ENCODE measurements around the gene SMDT1. TPM values are rescaled to one million over a fixed set of nuclear protein-coding genes. Genes with fewer than 3 reads are reported as not detected.

SMDT1 gene, protein sequence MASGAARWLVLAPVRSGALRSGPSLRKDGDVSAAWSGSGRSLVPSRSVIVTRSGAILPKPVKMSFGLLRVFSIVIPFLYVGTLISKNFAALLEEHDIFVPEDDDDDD
- total RNA-seq (2014; rRNA removed; shearing (Covaris generic)), result 4.0 and 7.1 TPM in 2 replicates

GRCh38 chr22:42079319-42080251 is at the start of gene SMDT1:
Gene SMDT1, plus strand, starts transcription at chr22:42079700. Its CDS starts 69 bp downstream, at chr22:42079769.
- DNase-seq (ENCODE audit: low spot score), result peak; percentile 96

- no peak for DNase-seq (ENCODE audit: low spot score)
These were observed 46.0 kb upstream of the SMDT1 start for GRCh38 chr22:42033263-42034181.

- no peak for DNase-seq (ENCODE audit: low spot score)
These were observed 44.2 kb upstream of the SMDT1 start for GRCh38 chr22:42035256-42035655.

- no peak for DNase-seq (ENCODE audit: low spot score)
These were observed 40.2 kb upstream of the SMDT1 start for GRCh38 chr22:42039271-42039670.

DNA sequence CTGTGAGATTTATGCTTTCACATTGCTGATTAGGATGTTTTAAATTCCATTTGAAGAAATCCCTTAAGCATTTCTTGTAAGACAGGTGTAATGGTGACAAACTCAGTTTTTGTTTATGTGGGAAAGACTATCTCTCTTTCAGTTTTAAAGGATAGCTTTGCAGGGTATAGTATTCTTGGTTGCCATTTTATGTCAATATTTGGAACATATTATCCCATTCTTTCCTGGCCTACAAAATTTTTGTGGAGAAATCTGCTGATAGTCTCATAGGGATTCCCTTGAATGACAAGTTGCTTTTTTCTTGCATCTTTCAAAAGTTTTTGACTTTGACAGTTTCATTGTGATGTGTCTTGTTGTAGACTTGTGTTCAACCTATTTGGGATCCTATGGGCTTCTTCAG is 37.7 kb upstream of the SMDT1 start:
- no peak for DNase-seq (ENCODE audit: low spot score)

- DNase-seq (ENCODE audit: low spot score), result no peak
These were observed 28.8 kb upstream of the SMDT1 start for GRCh38 chr22:42050641-42051180.

GRCh38 chr22:42052765-42053164 is 26.7 kb upstream of the SMDT1 start:
- DNase-seq (ENCODE audit: low spot score), result no peak

- no peak for DNase-seq (ENCODE audit: low spot score)
These were observed 22.6 kb upstream of the SMDT1 start for GRCh38 chr22:42056757-42057511.

DNA sequence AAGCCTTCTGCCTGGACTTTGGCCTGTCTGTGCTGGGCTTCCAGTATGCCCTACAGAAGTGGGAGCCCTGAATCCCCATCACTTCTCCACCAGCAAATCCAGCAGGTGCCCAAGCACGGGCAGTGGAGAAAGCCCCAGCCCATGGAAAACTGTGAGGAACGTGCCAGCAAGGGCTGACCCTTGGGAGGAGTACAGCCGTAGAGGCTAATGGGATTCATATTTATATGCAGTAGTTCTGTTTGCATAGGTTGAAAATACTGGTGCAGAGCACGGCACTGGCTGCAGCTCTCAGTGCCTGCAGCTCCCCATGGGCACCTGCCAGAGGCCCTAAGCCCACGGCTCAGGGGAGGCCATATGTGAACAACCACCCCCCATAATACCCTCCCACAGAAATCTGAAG is 19.0 kb upstream of the SMDT1 start:
- no peak for DNase-seq (ENCODE audit: low spot score)

GRCh38 chr22:42061041-42061440 is 18.5 kb upstream of the SMDT1 start:
- DNase-seq (ENCODE audit: low spot score), result no peak

DNA sequence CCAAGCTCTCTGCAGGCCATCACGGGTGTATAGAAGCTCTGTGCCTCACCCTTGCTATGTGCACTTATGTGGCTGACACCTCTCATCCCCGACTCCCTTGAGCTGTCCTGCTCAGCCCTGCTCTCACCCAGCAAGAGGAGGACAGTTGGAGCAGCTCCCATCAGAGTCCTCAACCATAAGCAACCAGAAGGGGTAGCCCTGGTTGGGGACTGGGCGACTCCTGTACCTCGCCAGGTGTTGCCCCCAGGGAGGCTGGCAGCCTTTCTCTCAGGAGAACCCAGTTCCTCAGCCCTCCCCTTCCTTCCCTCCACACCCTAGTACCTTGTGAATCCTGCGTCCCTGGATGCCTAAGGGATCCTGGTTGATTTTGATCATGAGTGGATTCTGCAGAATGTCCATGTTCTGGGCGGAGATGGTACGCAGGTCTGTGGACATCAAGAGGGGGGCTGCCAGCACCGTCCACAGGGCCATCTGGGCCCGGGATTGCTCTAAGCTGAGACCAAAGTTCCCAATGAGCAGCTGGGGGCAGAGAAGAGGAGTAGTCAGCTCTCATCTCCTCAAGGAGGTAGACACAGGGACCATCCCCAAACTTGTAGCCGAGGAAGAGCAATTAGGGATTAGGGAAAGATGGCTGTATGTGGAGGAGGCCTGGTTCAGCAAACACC is 16.9 kb upstream of the SMDT1 start:
- no peak for DNase-seq (ENCODE audit: low spot score)

DNA sequence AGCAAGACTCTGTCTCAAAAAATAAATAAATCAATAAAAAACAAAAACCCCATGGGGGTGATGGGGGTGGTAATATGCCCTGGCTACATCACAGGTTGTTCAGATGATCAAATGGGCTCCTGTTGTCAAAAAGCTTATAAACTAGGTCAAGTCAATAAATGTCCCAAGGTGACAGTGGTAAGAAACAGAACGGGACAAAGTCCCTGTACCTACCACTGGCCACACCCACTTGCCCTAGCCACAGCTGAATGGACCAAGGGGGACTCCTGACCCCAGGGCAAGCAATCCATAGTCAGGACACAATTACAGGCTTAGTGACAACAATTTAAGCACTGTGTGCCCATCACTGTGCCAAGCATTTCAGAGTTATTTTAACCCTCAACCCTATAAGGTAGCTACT is 14.9 kb upstream of the SMDT1 start:
- DNase-seq (ENCODE audit: low spot score), result no peak

- DNase-seq (ENCODE audit: low spot score), result no peak
These were observed 13.9 kb upstream of the SMDT1 start for GRCh38 chr22:42065438-42066125.

DNA sequence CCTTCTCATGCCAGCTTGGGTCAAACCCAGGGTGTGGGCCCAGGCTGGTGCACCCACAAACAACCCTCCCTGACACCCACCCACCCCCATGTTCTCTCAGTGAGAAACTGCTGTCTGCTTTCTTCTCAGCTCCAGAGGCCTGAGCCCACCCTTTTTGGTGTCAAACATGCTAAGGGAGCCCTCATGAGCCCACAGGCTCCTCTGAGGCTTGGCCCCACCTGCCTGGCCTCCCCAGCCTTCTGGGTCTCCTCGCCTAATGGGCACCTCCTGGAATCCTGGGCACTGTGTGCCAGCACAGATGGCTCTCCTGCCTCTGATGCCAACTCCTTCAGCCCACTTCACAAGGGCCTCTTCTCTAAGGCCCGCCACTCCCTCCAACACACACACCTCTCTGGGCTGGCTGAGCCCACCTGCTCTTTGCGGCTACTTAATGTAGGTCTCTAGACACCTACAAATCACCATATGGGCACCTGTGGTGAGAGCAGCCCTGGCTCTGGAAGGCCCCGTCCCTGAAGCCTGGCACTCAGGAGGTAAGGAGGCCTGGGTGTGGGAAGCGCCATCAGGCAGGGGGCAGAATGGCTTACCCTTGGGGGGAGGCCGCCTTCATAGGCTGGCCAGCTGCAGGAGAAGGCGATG is 13.3 kb upstream of the SMDT1 start:
- DNase-seq (ENCODE audit: low spot score), result no peak

DNA sequence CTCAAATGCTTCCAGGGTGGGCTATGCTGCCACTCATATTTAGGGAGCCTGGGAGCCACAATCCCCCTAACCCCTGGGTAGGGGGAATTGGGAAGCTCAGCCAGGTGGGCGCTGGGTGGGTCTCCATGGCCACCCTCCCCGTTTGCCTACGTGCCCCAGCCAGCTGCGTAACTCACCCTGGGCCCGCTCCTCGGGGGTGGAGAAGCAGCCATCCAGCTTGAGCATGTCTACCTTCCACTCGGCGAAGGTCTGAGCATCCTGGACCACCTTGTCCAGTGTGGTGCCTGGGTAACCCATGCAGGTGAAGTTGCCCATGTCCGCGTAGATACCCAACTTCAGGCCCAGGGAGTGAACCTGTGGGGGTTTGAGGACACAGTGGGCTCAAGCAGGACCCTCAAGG is 12.6 kb upstream of the SMDT1 start:
- no peak for DNase-seq (ENCODE audit: low spot score)

DNA sequence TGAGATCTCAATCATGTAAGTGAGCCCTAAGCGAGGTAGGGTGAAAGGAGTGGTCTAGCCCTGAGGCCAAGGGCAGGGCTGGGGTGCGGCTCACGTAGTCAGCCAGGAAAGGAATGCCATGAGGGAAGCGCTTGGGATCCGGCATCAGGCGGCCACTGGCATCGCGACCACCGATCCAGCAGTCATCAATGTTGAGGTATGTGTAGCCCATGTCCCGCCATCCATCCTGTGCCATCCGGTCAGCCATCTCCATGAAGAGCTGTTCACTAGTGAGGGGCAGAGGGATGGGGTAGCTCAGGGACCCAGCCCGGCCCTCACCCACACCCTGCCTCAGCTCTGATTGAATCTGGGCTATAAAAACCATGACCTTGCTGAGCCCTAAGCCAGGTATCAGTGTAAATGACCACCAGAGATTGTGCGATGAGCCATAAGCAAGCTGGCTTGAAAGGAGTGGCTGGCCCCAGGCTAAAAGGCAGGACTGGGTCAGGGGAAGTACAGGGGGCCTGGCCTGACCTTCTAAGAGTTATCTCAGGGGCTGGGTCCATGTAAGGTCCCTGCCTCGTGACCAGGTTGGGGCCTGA is 11.7 kb upstream of the SMDT1 start:
- DNase-seq (ENCODE audit: low spot score), result no peak

- DNase-seq (ENCODE audit: low spot score), result no peak
These were observed 11.2 kb upstream of the SMDT1 start for GRCh38 chr22:42068291-42068690.

- no peak for DNase-seq (ENCODE audit: low spot score)
These were observed 9.5 kb upstream of the SMDT1 start for GRCh38 chr22:42069801-42070516.

All from H4 (cell line).